ENCODE data around the gene TMBIM4.
A peak's percentile ranks its signal among the peaks of the same experiment; 100 is the strongest.

Gene TMBIM4

GRCh38 chr12:66137937-66138336 is 31.9 kb downstream of the TMBIM4 start:
- no peak for DNase-seq

- DNase-seq: no peak
These were observed 37.4 kb downstream of the TMBIM4 start for GRCh38 chr12:66132408-66132807.

- no peak for DNase-seq
These were observed 38.6 kb downstream of the TMBIM4 start for GRCh38 chr12:66131067-66131688.

GRCh38 chr12:66130267-66131066 is 39.3 kb downstream of the TMBIM4 start, which contains the start of gene LLPH:
Gene LLPH, minus strand, starts transcription at chr12:66130750. Its CDS starts 1,644 bp downstream, at chr12:66129106.
- DNase-seq: peak; percentile 51

DNA sequence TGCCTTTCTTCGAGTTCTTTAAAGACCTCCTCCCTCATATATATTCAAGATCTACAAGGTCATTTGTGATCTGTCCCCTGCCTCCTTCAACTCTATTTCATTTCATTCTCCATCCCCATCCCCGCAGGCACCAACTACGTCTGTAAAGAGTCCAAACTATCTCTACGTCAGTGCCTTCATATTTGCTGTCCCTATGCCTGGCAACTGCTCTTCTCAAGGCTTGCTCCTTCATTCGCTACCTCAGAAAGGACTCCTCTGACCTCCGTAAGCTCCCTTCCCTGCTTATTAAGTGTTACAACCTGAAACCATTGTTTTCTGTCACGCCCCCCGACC is 39.9 kb downstream of the TMBIM4 start:
- DNase-seq: no peak

DNA sequence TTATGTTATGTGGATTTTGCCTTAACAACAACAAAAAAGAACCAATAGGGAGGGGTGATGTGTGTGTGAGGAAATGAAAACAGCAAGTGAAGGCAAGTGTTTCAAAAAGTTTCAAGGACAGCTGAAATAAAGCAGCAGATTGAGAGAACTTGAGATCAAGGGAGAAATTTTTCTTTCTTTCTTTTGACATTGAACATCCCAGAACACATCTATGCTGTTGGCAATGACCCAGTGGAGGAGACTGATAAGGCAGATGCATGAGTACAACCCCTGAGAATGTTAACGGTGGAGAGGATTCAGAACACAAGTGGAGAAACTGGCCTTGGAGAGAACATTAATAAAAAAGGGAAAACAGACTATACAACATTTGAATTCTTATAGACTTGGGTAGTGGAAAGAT is 42.1 kb downstream of the TMBIM4 start:
- DNase-seq: no peak

- no peak for DNase-seq
These were observed 49.3 kb downstream of the TMBIM4 start for GRCh38 chr12:66120477-66120876.

DNA sequence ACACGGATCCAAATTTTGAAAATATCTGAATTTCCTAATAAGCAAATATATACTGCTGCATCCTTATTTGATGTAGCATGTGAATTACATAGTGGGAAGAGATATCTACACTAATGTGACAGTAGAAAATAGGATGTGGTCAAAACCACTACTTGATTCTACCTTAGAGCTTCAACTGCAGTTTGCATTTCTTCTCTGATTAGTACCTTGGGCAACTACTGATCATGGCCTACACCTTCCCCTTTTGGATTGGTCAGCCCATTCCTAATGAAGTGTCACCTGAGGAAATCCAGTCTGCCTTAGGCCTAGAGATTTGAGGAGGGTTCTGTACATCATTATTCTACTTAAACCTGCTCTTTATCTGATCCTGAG is 49.9 kb downstream of the TMBIM4 start:
- no peak for DNase-seq

DNA sequence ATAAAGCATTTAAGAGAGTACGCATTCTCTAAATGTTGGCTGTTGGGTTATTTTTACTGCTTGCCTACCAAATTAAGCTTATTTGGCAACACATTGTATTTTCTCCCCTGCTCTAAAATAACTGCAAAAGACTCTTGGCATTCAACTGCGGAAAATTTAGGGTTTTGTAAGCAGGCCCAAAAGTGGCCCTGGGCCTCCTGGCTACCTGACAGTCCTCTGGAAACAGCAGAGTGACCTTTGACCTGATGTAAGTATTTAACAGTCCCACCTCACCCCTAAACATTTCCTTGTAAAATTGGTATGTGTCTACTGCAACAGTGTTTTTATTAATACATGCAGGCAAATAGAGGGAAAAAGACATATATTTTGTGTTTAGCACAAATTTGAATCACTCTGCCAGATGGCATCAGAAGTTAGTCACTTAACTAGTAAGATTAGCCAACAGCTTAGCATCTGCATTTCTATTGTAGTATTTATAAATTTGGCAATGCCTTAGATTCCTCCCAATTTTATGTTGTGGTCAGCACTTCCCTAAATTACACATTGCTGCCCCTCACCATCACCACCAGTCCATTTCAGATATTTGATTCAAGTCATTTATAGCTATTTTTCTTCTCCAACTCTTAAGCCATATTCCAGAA is 50.4 kb downstream of the TMBIM4 start:
- DNase-seq: no peak

DNA sequence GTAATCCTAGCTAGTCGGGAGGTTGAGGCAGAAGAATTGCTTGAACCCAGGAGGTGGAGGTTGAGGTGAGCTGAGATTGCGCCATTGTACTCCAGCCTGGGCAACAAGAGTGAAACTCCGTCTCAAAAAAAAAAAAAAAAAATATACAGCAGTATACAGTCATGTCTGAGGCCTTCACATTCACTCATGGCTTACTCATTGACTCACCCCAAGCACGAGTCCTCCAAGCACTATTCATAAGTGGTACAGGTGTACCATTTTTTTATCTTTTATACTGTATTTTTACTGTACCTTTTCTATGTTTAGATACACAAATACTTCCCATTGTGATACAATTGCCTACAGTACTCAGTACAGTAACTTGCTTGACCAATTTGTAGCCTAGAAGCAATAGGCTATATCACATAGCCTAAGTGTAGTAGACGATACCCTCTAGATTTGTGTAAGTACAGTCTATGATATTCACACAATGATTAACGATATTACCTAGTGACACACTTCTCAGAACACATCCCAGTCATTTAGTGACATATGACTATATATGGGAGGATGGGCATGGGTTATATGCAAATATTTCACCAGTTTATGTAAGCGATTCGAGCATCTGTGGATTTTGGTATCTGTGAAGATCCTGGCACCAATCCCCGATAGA is 51.4 kb downstream of the TMBIM4 start:
- no peak for DNase-seq

DNA sequence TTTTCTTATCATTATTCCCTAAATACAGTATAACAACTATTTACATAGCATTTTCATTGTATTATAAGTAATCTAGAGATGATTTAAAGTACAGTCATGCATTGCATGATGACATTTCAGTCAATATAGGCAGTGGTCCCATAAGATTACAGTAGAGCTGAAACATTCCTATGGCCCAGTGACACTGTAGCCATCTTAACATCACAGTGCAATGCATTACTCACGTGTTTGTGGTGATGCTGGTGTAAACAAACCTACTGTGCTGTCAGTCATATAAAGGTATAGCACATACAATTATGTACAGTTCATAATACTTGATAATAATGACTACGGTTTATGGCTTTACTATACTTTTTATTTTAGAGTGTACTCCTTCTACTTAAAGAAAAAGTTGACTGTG is 52.6 kb downstream of the TMBIM4 start:
- no peak for DNase-seq

DNA sequence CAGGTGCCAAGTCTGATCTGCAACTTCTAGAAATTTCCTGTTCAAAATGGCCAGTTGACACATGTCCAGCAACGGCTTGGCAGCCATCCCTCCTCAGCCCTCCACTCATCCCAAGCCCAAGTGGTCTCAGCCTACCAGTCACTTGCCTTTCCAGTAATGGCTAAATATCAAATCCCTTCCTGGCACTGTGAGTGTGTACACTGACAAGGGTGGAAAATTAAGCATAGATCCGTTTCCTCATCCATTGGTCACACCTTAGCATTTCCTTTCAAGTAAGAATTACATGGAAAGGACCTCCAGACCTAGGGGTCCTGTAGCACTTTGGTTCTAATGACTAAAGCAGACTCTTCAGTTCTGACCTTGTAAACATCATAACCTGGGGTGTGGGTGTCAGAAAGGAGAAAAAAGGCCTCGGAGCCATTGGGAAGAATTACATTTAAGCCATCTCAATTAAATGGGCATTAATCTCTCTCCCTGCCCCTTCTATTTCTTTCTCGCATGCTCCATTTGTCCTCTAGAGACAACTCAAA is 54.7 kb downstream of the TMBIM4 start:
- DNase-seq: no peak

GRCh38 chr12:66113471-66113870 is 56.3 kb downstream of the TMBIM4 start:
- no peak for DNase-seq

DNA sequence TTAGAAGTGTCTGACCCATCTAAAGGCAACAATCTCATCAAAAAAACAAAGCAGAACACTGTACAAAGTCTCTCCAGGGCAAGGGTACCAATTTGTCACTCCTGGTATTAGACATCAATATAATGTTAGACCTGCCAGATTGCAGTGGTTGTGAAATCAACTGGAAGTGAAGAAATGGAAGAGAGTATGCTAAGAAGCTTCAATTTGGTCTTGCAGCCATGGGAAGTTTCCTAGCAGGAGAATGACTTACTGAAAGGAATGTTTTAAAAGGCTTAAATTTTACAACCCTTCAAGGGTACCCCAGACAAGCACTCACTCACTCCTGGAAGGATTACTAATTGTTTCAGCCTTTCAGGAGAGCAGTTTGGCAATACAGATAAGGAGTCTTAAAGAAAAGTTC is 58.2 kb downstream of the TMBIM4 start:
- no peak for DNase-seq

DNA sequence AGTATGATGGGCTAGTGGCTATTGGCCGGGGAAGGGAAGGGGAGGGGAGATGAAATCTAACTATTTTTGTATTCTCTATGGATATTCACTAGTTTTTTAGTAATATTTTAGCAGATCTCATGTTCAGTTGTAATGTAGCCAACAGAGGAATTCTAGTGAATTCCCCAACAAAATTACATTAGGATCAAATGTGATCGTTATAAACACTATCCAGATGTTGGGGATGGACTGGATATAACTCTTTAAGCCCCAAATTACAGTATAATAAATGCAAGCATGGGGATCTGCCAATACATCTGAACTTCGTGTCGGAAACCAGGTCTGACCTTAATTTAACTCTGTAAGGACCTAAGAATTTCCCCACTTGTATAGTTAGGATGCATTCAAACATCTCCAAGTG is 60.7 kb downstream of the TMBIM4 start:
- no peak for DNase-seq

DNA sequence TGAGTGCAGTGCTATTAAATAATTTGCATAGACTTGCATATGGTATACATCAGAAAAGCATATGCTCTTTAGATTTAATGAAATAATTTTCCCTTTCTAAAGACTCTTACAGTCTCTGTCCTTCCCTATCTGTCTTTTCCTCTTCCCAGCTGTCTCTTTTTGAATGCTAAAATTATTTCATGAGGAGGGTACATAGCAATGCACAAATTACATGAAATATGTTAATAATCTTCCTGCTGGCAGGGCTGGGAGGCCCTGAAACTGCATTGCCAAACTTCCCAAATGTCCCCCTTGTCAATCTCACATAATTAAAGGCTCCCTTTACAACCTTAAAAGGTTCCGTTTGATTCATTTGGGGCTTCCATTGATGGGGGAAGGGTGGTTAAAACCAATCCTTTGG is 61.4 kb downstream of the TMBIM4 start:
- DNase-seq: no peak

GRCh38 chr12:66107451-66107915 is 62.3 kb downstream of the TMBIM4 start:
- peak; percentile 55 for DNase-seq

DNA sequence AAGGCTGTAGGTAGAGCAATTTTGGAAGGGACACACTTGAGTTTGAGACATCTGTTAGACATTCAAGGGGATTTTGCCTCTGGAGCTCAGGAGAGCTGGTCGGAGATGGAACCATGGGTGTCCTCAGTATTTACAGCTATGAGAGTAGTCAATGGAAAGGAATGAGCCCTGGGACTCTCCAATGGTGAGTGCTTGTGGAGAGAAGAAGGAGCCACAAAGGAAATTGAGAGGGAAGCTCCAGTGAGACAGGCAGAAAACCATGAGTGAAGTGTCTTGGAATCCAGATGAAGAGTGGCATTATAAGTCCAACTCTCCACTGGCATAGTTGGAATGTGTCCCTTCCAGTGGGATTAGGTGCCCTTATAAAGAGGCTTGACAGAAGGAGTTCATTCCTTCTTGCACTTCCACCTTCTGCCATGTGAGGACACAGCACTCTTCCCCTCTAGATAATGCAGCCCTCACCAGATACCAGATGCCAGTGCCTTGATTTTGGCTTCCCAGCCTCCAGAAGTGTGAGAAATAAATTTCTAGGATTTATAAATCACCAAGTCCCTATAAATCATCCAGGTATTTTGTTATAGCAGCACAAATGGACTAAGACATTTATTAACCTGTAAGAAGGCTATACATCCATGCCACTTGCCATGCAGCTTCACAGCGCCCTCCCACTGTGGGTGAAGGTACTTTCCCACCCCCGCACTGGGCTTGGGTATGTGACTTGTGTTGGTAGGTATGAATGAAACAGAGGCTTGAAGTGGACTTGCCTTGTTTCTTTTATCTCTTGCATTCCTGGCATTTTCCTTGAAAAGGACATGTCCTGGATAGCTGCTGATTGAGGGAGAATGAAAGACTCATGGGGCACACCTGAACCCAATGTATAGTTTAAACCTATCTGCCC is 66.5 kb downstream of the TMBIM4 start:
- DNase-seq: no peak

DNA sequence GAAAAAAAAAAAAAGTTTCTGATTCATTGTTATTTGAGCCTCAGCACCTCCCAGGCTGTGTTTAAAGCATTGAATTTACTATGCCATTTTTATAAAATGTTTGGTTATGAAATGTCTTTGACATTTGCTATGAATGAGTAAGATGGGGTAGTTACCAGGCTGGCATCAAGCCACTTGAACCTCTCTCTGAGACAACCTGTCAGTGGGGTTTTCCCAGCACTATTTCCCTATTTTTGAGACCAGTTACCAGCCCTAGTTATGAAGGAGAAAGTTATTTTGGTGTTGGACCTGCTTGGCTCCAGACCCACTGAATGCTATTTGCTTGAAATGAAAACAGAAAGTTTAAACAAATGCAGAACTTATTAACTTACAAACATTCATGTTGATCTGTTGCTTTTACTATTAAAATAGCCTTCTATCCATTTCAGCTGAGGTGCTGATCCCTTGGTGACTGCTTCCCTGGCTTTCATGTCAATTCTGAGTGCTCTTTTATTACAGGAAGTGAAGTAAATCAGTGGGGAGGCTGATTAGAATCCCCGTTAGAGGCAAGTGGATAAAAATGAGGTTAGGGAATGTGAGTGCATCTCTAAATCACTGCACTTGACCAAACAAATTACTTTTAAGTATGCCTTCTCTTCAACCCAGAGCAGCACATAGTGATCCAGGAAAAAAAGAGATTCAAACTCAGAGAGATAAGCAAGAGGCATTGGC is 77.1 kb downstream of the TMBIM4 start:
- no peak for DNase-seq

DNA sequence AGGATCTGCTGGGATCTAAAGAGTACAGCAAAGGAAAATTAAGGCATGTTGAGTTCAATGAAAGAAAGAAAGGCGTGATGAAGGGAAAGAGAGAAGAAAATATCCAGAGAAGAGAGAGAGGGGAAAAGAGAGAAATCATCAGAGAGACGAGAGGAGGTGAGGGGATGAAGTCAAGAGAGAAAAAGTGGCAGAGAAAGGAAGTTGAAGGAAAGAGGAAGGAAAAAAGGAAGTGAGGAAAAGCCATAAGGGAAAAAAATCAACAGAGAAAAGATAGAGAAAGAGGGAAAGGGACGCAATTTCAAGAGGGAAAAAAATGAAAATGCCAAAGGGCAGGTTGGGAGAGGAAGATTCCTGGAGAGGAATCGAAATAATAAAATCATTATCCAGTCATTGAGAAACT is 79.6 kb downstream of the TMBIM4 start:
- no peak for DNase-seq

- DNase-seq: peak; percentile 40
These were observed 82.3 kb downstream of the TMBIM4 start for GRCh38 chr12:66087365-66087943.

Measured in NCI-H1694 treated with DMSO at 0.1 percent for 48 hours (cell line).